ENCODE results near the gene NACC1.

The NACC1 gene

GRCh38 chr19:13089139-13089856, 28.8 kb upstream of the NACC1 start:
- H3K27ac ChIP-seq, result peak overlapping the region; percentile 6; the same call in 1 of the 2 replicates

DNA sequence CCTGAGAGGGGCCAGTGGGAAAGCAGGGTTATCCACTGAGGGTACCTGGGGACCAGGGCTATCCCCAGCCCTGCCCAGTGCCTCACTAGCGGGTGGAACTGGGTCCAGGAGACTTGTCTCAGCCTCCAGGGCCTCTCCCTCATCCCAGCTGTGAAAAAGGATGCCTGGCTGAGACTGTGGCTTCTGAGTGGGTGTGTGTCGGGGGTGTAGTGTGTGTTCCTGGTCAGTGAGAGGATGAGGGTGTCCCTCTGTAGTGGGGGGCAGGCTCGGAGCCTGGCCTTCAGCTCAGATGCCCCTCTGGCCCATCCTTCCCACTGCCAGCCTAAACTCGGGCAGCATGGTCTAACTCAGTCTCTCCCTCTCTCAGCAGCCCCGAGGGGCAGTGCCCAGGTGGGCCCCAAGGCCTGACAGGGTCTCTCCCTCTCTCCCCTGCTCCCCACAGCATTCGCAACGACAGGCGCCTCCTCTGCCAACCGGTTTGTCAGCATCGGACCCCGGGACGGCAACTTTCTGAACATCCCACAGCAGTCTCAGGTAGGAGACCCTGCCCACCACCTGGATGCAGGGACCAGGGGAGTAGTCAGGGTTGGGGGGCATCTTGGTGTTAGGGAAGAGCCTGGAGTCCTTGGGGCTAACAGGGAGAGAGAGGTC, 28.1 kb upstream of the NACC1 start:
- TF ChIP-seq, protein P1, sequence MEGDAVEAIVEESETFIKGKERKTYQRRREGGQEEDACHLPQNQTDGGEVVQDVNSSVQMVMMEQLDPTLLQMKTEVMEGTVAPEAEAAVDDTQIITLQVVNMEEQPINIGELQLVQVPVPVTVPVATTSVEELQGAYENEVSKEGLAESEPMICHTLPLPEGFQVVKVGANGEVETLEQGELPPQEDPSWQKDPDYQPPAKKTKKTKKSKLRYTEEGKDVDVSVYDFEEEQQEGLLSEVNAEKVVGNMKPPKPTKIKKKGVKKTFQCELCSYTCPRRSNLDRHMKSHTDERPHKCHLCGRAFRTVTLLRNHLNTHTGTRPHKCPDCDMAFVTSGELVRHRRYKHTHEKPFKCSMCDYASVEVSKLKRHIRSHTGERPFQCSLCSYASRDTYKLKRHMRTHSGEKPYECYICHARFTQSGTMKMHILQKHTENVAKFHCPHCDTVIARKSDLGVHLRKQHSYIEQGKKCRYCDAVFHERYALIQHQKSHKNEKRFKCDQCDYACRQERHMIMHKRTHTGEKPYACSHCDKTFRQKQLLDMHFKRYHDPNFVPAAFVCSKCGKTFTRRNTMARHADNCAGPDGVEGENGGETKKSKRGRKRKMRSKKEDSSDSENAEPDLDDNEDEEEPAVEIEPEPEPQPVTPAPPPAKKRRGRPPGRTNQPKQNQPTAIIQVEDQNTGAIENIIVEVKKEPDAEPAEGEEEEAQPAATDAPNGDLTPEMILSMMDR (conservative IDR thresholded peaks at IDR 0.05), result no peak
- TF ChIP-seq ZFX (IDR thresholded peaks at IDR 0.05), result no peak
- H3K27ac ChIP-seq, result peak overlapping the region; percentile 6; the same call in 1 of the 2 replicates

More at GRCh38 chr19:13089139-13089856, 28.8 kb upstream of the NACC1 start:
- TF ChIP-seq ZFX (IDR thresholded peaks at IDR 0.05), result no peak
- TF ChIP-seq, protein P1 (conservative IDR thresholded peaks at IDR 0.05), result no peak; the same call in 1 of the 2 replicates

DNA sequence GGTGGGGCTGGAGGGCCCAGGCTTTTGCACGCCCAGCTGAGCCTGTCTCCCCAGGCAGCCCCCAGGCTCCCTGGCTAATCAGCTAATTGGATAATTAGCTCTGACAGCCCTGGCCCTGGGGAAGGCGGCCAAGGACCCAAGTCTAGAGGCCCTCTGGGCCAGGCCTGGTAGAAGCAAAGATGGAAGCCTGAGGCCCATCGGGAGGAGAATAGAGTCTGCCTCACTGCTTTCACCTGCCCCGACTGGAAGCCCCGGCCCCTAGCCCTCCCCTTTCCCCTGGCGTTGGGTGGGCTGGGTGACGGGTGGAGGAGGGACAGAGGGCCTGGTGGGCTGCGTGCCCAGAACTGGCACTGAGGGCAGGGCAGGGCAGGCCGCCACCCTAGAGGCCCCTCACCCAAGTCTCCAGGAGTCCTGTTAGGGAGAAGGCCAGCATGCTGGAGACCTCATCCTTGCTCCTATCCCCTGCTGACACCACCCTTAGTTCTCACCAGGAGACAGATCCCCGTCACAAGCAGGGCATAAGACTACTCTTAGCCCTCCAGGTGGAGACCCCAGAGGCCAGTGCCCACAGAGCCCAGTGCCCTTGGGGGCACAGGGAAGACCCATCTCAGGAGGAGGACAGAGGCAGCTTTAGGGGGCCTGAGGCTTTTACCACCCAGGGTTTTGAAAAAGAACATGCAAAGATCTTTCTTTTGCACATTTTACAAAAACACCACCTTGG, 27.4 kb upstream of the NACC1 start:
- H3K27ac ChIP-seq, result no peak overlapping the region; the same call in 1 of the 2 replicates
- TF ChIP-seq, protein P1 (conservative IDR thresholded peaks at IDR 0.05), result no peak
- TF ChIP-seq ZFX (IDR thresholded peaks at IDR 0.05), result no peak

DNA sequence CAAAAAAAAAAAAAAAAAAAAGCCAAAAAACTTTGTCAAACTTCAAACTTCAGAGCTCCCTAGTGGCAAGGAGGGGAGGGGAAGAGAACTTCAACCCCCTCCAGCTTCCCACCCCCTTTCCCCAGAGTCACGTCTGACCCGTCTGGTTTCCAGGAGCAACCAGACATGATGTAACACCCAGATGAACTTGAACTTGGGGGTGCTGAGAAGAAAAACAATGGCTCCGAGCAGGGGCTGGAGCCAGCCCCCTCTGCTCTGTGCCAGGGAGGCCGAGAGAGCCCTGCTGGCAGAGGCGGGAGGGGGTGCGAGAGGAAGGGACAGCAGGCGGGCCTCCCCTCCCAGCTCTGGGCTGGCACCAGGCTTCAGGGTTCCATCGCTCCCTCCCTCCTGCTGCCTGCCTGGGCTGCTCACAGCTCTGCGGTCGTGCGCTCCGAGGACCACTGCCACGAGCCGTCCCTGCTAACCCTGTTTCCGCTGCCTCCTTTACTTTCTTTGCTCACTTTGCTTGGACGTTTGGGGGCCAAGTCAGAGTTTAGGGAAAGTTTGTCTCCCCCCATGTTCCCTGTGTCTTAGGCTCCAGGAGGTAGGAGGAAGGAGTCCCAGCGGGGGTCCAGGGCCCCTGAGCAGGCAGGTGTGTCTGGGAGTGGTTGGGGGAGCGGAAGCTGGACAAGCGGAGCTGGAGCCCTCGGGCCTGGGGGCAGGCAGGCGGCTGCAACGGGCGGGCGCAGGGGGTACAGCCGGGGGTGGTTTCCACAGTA, 26.5 kb upstream of the NACC1 start:
- H3K27ac ChIP-seq, result no peak overlapping the region
- TF ChIP-seq, protein P1 (conservative IDR thresholded peaks at IDR 0.05), result no peak
- no peak for TF ChIP-seq ZFX (IDR thresholded peaks at IDR 0.05)

GRCh38 chr19:13092158-13092543, 25.9 kb upstream of the NACC1 start:
- no peak overlapping the region for H3K27ac ChIP-seq
- TF ChIP-seq ZFX (IDR thresholded peaks at IDR 0.05), result no peak
- TF ChIP-seq, protein P1 (conservative IDR thresholded peaks at IDR 0.05), result no peak

DNA sequence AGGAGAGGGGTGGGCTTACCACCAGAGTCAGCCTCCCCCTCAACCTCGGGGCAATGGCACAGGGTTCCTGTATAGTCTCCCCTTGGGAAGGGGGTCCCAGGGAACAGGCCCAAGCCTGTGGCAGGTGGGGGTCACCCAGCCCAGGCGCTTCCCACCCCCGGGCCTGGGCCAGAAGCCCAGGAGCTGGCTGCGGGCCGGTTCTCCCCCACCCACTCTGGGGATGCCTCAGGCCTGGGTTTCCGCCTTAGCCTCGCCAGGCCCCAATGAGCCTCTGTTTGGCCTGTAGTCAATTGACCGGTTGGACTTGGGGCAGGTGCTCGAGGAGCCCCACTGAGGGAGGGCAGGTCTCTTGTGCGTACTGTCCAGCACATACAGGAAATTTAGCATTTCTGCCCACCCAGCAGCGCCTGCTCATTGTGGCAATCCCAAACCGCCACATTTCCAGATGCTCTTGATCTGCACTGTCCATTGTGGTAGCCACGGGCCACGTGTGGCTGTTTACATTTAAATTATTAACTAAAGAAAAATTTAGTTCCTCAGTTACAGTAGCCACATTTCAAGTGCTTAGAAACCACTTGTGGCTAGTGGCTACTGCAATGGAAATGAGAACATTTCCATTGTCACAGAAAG, 25.3 kb upstream of the NACC1 start:
- H3K27ac ChIP-seq, result peak overlapping the region; percentile 10; the same call in 1 of the 2 replicates

More for the DNA sequence above, 25.3 kb upstream of the NACC1 start:
- TF ChIP-seq ZFX (IDR thresholded peaks at IDR 0.05), result no peak
- TF ChIP-seq, protein P1 (conservative IDR thresholded peaks at IDR 0.05), result no peak
